Measurements from ENCODE around the gene BBS4.
A peak's percentile ranks its signal among the peaks of the same experiment; 100 is the strongest.
"Not testable (repeated sequence)": the region's sequence is repeated elsewhere in the genome, so short reads cannot be mapped to it uniquely, and the experiment has no call there.

Gene BBS4

DNA sequence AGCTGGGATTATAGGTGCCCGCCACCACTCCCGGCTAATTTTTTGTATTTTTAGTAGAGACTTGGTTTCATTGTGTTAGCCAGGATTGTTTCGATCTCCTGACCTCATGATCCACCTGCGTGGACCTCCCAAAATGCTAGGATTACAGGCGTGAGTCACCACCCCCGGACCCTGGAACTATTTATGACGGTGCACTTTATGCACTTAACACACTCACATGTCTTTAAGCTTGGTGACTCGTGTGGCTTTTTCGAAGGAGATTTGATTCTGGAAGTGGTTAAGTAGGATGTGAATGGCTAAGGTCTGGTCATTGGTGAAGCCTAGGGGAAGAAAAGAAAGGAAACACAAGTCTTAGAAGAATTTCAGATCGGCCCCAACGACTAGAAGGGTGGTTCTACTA lies 20.3 kb downstream of the BBS4 start:
- FAIRE-seq, result no peak

DNA sequence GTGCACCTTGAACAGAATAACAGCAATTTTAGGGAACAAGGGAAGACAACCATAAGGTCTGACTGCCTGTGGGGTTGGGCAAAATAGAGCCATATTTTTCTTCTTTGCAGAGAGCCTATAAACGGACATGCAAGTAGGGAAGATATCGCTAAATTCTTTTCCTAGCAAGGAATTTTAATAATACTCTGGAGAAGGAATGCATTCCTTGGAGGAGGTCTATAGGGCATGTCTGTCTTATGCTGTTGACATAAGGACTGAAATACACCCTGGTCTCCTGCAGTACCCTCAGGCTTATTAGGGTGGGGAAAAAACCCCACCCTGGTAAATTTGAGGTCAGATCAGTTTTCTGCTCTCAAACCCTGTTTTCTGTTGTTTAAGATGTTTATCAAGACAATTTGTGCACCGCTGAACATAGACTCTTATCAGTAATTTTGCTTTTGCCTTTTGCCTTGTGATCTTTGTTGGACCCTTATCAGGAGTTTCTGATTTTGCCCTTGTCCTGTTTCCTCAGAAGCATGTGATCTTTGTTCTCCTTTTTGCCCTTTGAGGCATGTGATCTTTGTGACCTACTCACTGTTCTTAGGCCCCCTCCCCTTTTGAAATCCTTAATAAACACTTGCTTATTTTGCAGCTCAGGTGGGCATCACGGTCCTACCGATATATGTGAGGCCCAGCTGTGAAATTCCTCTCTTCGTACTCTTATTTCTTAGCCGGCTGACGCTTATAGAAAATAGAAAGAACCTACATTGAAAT lies 22.7 kb downstream of the BBS4 start:
- not testable (repeated sequence) for FAIRE-seq

DNA sequence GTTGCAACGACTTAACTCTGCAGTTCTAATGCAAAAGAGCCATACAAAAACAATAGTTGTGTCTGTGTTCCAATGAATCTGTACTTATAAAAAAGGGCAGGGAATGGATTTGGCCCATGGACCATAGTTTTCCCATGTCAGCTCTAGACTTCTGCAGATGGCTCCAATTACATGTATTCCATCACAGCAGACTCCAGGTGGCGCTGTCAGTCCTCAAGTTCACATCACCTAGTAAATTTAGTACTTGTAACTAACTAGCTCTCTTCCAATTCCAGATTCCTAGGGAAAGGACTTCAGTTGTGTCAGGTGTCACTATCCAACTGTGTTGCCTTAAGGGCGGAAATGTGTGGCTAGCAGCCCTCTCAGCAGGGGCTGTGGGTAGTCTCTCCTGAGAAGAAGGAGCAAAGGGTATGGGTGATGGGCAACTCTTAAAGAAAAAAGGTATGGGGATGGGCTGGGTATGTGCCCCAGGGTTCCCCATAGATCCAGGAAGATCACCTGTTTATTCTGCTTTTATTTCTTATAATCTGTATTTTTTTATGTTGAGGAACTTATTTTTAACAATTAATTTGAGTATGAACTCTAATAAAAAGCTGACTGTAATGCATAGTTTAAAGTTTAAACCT lies 36.2 kb downstream of the BBS4 start:
- FAIRE-seq, result peak; percentile 32

DNA sequence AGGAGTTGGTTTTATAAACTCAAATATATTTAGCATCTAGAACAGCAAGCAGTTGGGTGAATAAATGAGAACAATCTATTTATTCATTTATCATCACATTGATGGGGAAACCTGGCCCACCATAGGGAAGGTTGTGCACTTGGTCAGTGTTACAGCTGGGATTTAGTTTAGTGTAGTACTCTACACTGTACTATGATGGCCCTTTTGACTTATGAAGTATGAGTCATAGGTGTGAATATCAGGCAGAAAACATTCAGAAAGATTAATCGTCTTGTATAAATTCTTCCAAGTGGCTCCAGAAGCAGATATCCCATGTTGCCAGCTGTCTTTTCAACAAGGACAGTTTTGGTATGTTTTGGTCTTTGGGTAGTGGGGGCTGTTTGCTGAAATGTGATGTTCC lies 38.0 kb downstream of the BBS4 start:
- no peak for FAIRE-seq

DNA sequence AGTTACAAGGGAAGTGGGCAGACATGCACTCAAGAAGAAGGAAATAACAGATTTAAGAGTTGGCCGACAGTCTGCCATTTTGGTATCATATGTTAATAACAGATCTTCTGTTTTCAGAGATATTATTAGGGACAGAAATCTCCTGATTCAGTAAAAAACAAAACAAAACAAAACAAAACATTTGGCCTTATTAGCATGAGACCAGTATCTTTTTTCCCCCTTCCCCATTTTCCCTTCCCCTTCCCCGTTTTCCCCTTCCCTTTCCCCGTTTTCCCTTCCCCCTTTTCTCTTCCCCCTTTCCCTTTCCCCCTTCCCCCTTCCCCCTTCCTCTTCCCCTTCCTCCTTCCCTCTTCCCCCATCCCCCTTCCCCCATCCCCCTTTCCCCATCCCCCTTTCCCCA lies 39.4 kb downstream of the BBS4 start:
- no peak for FAIRE-seq

DNA sequence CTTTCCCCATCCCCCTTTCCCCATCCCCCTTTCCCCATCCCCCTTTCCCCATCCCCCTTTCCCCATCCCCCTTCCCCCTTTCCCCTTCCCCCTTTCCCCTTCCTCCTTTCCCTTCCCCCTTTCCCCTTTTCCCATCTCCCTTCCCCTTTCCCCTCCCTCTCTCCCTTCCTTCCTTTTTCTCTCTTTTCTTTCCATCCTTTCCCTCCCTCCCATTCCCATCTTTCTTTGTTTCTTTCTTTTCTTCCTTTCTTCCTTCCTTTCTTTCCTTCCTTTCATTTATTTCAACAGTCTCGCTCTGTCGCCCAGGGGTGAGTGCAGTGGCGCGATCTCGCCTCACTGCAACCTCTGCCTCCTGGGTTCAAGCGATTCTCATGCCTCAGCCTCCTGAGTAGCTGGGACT lies 39.8 kb downstream of the BBS4 start:
- FAIRE-seq, result not testable (repeated sequence)

DNA sequence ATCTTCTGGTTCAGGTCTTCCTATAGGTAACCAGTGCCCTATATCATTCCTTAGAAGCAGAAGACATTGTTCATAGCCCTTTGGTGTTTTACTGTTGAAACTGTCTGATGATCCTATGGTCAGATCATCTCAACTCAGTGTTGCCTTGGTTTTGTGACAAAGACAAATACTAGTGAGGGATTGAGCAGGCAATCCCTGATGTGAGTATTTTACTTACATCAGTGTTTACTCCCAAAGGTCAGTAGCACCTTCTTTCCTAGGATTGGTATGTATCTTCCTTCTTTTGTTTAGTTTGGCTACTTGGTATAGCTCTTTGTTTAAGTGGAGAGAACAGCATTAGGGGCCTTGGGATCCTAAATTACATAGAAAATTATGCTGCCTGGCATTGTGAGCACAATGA lies 41.1 kb downstream of the BBS4 start:
- no peak for FAIRE-seq

DNA sequence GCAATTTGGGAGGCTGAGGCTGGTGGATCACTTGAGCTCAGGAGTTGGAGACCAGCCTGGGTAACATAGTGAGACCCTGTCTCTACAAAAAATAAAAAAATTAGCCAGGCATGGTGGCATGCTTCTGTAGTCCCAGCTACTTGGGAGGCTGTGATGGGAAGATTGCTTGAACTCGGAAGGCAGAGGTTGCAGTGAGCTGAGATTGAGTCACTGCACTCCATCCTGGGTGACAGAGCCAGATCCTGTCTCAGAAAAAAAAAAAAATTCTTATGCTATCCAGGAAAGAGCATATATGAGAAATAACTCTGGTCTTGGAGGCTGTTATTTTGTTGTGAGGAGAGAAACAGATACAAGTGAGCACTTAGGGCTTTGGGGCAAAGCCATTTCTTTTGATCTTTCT lies 42.2 kb downstream of the BBS4 start:
- not testable (repeated sequence) for FAIRE-seq

DNA sequence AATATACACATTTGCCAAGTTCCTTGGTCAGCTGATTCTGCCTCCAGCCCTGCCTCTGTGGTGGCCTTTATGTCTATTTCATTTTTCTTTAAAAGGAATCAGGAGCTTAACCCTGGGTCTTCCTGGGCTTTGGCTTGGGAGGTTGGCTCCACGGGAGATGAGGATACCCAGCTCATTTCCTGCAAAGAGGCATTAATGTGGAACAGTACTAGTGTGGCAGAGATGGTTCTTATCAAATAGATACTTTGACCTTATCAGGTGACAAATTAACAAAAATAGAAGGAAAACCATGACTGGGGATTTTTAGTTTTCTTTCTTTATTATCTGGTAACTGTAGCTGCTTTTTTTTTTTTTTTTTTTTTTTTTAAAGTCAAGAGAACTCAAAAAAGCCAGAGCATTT lies 42.8 kb downstream of the BBS4 start:
- FAIRE-seq, result no peak

DNA sequence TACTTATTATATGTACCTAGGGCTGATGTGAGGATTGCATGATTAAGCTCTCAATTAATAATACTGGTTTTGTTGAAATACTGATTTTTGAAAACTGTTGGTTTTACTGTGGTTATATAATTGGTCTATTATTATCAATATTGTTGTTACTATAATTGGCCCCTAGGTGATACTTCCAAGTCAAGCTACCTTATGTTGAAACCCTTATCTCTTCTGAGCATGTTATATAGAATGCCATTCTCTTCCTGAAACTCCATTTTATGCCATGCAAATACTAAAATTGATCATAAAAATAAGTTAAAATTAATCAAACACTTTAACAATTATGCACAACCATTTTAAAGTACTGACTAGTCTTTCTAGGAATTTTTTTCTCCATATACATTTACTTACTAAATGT lies 46.1 kb downstream of the BBS4 start:
- FAIRE-seq, result no peak

DNA sequence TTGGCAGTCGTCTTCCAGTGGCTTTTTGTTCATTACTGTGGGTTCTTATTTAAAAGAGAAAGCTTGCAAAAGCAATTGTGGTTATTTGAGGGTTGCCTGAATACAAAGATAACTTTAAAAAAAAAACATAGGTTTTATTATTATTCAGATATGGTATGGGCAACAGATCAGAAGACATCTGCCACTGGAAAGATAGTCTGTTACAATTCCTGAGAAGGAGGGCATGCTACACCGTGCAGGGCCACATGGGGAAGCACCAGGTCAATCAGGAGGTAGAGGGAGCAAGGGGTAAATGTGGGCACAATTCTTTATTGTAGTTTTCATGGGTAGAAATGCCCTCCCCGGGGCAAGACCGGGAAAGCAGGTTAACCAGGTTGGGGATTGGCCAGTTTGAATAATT lies 46.5 kb downstream of the BBS4 start:
- FAIRE-seq, result no peak

DNA sequence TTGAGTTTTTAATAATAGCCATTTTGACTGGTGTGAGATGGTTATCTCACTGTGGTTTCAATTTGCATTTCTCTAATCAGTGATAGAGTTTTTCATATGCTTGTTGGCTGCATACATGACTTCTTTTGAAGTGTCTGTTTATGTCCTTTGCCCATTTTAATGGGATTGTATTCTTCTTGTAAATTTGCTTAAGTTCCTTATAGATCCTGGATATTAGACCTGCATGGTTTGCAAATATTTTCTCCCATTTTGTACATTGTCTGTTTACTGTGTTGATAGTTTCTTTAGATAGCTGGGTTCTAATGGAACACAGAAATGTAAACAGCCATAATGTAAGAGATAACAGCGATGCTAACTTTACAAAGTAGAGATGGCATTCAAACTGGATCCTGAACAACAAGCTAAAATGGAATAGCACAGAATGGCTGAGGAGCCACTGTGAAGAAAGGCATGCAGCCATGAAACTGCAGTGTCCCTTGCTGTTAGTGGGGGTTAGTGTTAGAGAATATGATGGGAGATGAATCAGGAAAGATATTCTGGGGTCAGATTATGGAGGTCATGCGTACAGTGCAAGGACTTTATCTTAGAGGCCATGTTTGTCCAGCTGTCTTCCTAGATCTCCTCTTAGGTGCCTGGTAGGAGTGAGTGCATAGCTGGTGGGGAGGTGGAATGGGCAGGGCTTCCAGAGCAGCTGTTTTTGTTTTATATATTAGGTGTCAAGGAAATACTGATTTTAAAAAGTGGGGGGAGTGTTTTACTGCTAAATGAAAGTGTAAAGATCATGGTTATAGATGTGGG lies 48.1 kb downstream of the BBS4 start:
- FAIRE-seq, result no peak

DNA sequence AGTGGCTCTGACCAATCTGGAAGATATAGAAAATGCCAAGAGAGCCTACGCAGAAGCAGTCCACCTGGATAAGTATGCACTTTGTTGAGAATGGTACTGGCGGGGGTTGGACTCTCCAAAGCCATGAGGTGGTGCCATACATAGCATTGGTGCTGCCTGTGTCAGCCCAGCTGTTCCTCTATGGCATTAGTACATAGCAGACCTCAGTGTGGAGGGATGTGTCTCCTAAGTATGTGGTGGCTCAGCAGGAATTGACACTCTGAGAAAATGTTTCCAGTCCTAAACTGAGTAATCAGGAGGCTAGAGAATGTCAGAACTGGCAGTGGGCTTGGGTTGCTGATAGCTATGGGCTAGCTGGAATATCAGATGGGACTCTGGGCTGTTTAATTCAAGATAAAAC lies 49.1 kb downstream of the BBS4 start:
- FAIRE-seq, result no peak

DNA sequence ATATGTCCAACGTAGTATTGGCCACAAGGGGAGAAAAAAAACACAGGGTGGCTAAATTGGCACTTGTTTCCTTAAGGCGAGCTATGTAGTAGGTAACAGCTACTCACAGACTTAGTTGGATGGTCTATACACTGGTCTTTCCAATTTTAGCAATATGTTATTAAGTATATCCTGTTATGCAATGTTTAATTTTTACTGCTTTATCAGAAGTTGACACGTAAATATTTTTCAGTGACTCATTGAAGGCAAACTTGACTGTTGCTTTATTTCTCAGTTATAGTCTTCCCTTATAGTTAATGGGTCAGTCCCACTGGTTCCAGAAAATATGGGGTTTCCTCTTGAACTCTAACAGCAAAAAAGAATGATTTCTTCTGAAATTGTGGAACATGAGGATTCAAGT lies 51.1 kb downstream of the BBS4 start:
- no peak for FAIRE-seq

DNA sequence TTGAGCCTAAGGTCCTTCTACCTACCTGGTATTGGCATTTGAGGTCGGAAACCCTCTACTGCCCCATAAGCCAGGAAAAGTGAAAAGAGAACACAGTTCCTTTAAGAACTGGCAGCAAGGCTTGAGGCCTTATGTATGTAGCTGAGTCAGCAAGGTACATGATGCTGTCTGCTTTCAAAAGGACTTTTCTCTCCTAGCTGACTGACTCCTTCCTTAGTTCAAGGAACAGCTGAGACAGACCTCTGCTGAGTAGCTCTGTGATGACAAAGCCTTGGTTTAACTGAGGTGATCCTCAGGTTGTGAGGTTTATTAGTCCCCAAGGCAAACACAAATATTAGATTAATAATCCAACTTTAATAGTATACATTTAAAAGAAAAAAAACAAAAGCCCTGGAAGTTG lies 51.7 kb downstream of the BBS4 start:
- no peak for FAIRE-seq

DNA sequence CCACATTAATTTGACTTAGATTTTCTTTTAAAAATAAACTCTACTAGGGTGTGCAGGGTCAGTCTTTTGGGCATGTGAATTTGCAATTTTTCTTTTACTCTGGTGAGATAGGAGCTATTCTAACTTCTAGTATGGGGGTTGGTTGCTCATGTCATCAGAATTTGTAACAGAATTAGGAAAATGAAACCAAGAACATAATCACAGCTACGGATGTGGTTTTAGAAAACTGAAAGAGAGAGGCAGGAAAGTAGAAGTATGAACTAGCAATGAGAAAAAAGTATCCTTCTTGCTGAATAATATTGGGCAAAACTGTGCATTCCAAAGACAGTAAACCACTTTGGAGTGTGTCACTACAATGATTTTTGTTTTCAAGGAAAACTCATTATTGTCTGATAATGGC lies 54.2 kb downstream of the BBS4 start:
- FAIRE-seq, result no peak

DNA sequence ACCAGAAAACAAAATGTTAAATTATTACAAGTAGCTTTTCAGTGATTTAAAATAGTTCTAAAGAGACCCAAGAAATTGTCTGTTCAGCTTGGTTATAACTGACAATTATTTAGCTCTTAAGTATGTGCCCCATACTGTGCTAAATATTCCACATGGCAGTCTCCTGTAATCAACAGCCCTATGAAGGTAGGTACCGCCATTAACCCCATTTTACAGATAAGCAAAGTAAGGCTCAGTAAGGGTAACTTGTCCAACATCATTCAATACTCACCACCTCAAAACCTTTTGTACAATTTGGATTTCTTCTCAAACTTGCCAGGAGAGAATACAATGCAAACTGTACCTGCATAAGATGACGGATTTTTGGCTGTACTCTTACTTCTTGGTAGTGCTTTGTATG lies 63.7 kb downstream of the BBS4 start:
- FAIRE-seq, result no peak

DNA sequence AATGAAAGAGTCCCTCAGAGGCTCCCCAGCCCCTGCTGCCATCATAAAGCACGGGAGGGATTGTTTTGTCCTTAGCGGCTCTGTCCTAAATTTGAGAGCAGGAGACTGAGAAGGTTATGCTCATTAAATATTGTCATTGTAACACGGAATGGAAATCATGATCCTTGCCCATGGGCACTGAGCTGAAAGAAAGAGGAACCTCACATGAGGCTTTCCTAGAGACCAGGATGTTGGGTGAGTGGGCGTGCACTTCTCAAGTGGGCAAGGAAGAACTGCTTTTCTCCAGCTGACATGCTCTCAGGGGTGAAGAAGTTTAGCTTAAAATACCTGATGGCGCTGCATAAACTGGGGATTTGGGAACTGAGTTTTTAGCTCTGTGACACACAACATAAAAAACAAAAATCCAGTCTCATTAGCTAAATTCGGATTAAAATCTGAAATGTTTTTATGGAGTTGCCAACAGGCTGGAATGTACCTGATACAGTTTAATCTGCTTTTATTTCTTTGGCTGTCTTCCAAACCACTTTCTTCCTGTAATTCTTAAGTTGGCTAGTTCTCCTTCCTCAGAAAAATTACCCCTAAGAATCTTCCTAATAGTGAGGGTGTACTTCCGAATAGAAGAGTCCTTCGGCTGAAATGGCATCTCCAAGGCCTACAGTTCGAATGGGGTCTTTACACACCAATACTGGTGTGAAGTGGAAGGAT lies 65.9 kb downstream of the BBS4 start:
- no peak for FAIRE-seq

DNA sequence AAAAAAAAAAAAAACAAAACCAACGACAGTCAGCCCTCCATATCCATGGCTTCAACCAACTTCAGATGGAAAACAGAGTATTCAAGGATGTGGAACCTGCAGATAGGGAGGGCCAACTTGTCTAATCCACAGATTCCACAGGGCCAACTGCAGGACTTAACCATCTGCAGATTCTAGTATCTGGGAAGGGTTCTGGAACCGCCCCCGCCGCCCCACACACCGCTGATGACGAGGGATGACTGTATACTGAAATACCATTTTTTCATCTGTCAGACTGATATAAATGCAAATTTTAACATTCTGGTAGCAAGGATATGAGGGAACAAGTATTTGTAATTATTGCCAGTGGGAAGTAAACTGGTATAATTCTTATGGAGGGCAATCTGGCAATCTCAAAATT lies 68.1 kb downstream of the BBS4 start:
- no peak for FAIRE-seq

DNA sequence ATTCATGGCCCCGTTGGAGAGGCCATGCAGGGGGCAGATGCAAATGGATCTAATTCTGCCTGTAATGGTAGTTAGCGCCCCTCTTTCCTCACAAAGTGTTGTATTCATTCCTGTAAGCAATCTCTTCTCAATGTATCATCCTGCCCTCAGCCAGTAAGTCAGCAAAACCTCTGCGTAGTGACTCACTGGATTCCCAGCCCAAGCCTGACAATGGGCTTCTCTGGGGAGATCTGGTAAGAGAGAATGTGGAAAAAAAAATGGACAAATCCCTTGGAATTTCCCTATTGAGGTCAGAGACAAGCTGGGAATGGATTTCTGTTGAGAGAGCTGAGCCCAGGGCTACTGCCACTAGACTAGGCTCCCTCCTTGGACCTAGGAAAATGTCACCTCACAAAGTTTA lies 72.2 kb downstream of the BBS4 start:
- FAIRE-seq, result no peak

DNA sequence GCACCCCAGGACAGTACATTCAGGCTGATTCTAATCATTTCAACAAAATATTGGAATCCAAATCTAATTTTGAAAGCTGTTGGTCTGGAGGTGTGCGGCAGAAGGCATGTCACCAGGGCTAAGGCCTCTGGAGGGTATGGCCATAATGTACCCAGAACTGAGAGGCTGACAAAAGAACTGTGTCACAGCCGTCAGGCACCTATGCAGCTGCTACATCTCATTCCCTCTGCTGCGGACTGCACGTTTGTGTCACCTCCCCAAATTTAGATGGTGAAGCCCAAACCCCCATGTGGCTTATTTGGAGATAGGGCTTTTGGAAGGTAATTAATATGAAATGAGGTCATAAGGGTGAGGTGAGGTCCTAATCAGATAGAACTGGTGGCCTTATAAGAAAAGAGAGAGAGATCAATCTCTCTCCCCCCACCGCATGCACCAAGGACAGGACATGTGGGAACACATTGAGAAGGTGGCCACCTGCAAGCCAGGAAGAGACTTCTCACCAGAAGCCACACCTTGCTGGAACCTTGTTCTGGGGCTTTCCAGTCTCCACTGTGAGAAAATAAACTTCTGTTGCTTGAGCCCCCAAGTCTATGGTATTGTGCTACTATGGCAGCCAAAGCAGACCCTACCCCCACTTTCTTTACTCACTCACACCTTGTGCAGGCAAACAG lies 74.7 kb downstream of the BBS4 start:
- no peak for FAIRE-seq

DNA sequence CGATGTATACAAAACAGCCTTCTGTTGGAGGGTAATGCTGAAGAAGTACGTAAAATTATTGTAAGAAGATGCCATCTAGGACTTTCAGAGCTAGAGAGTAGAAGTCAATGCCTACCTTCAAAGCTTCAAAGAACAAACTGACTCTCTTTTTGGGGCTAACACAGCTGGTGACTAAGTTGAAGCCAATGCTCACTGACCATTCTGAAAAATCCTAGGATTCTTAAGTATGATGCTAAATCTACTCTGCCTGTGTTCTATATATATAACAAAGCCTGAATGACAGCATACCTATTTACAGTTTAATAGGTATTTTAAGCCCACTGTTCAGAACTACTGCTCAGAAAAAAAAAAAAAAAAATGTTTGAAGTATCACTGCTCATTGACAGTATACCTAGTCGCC lies 78.6 kb downstream of the BBS4 start:
- FAIRE-seq, result no peak

DNA sequence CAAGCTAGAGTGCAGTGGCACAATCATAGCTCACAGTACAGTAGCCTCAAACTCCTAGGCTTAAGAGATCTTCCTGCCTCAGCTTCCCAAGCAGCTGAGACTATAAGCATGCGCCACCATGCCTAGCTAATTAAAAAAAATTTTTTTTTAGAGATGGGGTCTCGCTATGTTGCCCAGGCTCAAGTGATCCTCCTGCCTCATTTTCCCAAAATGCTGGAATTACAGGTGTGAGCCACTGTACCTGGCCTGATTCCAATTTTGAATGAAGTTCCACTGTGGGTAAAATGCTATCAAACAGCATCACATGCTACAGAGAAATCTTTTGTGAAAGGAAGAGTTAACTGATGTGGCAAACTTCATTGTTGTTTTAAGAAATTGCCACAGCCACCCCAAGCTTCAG lies 80.0 kb downstream of the BBS4 start:
- FAIRE-seq, result no peak

Data from A204.1 (cell line).